MM.1S (cell line): ENCODE data around the gene GABRB3.

Source experiments
- DNase-seq: peaks from one replicate; pipeline ENCODE4 v3.0.0-alpha.2; 2015
- H2AFZ ChIP-seq: fragments of 300-600 bp; sonication (generic); 2 replicates; pipeline ENCODE4 v1.6.0; 2016; ENCODE audit warnings: antibody characterized with exemption, low read length
- H3F3A ChIP-seq: fragments of 300-600 bp; sonication (generic); 2 replicates; pipeline ENCODE4 v1.6.1; 2016; ENCODE audit warnings: mild to moderate bottlenecking, antibody characterized with exemption, low read length, moderate library complexity, mixed read lengths; ENCODE audit not compliant: insufficient read depth
- H3K27ac ChIP-seq: fragments of 300-600 bp; sonication (generic); 2 replicates; pipeline ENCODE4 v1.5.1; 2016; ENCODE audit warnings: mild to moderate bottlenecking, low read length
- H3K27me3 ChIP-seq: fragments of 300-600 bp; sonication (generic); replicated peaks from 2 replicates; pipeline ENCODE4 v1.6.0; 2016; ENCODE audit warnings: low read length; ENCODE audit not compliant: insufficient read depth
- H3K36me3 ChIP-seq: fragments of 300-600 bp; sonication (generic); replicated peaks from 2 replicates; pipeline ENCODE4 v1.6.1; 2016; ENCODE audit warnings: mild to moderate bottlenecking, low read length, mixed read lengths; ENCODE audit not compliant: insufficient read depth
- H3K4me1 ChIP-seq: fragments of 300-600 bp; sonication (generic); 2 replicates; pipeline ENCODE4 v1.6.1; 2016; ENCODE audit warnings: low read length, mixed read lengths
- H3K4me2 ChIP-seq: fragments of 300-600 bp; sonication (generic); 2 replicates; pipeline ENCODE4 v1.6.0; 2016; ENCODE audit warnings: low read depth, low read length
- H3K4me3 ChIP-seq: fragments of 300-600 bp; sonication (generic); 2 replicates; pipeline ENCODE4 v1.5.1; 2016; ENCODE audit warnings: low read length, mixed read lengths
- H3K79me2 ChIP-seq: fragments of 300-600 bp; sonication (generic); 2 replicates; pipeline ENCODE4 v1.6.1; 2016; ENCODE audit warnings: mixed run types, low read length, mixed read lengths
- H3K9ac ChIP-seq: fragments of 300-600 bp; sonication (generic); 2 replicates; pipeline ENCODE4 v1.6.1; 2016; ENCODE audit warnings: low read length, mixed read lengths
- H3K9me2 ChIP-seq: fragments of 300-600 bp; sonication (generic); replicated peaks from 2 replicates; pipeline ENCODE4 v1.6.1; 2016; ENCODE audit warnings: mild to moderate bottlenecking, low read length, mixed read lengths; ENCODE audit not compliant: insufficient read depth
- H3K9me3 ChIP-seq: fragments of 300-600 bp; sonication (generic); replicated peaks from 2 replicates; pipeline ENCODE4 v1.6.1; 2016; ENCODE audit warnings: mild to moderate bottlenecking, low read length, mixed read lengths; ENCODE audit not compliant: insufficient read depth
- H4K20me1 ChIP-seq: fragments of 300-600 bp; sonication (generic); 2 replicates; pipeline ENCODE4 v1.6.1; 2016; ENCODE audit warnings: mild to moderate bottlenecking, low read length, moderate library complexity, mixed read lengths; ENCODE audit not compliant: insufficient read depth
- CTCF ChIP-seq: fragments of 300-600 bp; sonication (generic); IDR thresholded peaks from 2 replicates; pipeline ENCODE4 v1.5.1; 2016; ENCODE audit warnings: antibody characterized with exemption, low read length, mixed read lengths
- EZH2 ChIP-seq: fragments of 300-600 bp; sonication (generic); optimal IDR thresholded peaks from 2 replicates; pipeline ENCODE3; 2017; ENCODE audit warnings: low read depth, mild to moderate bottlenecking, antibody characterized with exemption, low read length, mixed read lengths
- EZH2phosphoT487 ChIP-seq: fragments of 300-600 bp; sonication (generic); IDR thresholded peaks from 2 replicates; pipeline ENCODE4 v1.6.1; 2018; ENCODE audit warnings: antibody characterized with exemption, low read length

The GABRB3 gene

GRCh38 chr15:26686547-26687187, 86.2 kb downstream of the GABRB3 start:
- Histone ChIP-seq H4K20me1 (no peaks in the 10 kb centered on the region), H3K4me2 (no peak overlapping the region), H3K9me2 (no peaks in the 10 kb centered on the region), H3K27me3 (no peaks in the 10 kb centered on the region), H3K27ac (no peak overlapping the region), H2AFZ (no peak overlapping the region), H3K9ac (no peak overlapping the region), H3K4me1 (no peaks in the 10 kb centered on the region), H3K9me3 (no peaks in the 10 kb centered on the region), H3K79me2 (no peaks in the 10 kb centered on the region), H3F3A (no peaks in the 10 kb centered on the region), H3K4me3 (no peak overlapping the region), H3K36me3 (no peaks in the 10 kb centered on the region)
- TF ChIP-seq CTCF (no peak), EZH2 (no peak), EZH2phosphoT487 (no peak)
- DNase-seq: no peak

- H3K27me3 ChIP-seq: no peaks in the 10 kb centered on the region
- no peaks in the 10 kb centered on the region for H4K20me1 ChIP-seq
- H3K79me2 ChIP-seq: no peaks in the 10 kb centered on the region
- H3K36me3 ChIP-seq: no peaks in the 10 kb centered on the region
- H3K9me2 ChIP-seq: no peaks in the 10 kb centered on the region
- H3K9ac ChIP-seq: no peak overlapping the region
- no peak for DNase-seq
- no peaks in the 10 kb centered on the region for H3K9me3 ChIP-seq
- no peaks in the 10 kb centered on the region for H3K4me1 ChIP-seq
- no peak overlapping the region for H3K27ac ChIP-seq
- H3F3A ChIP-seq: no peaks in the 10 kb centered on the region
- no peak for TF ChIP-seq EZH2phosphoT487
- no peak for TF ChIP-seq CTCF
- no peak for TF ChIP-seq EZH2
- no peak overlapping the region for H3K4me3 ChIP-seq
- H3K4me2 ChIP-seq: no peak overlapping the region
- no peak overlapping the region for H2AFZ ChIP-seq
Measured at GRCh38 chr15:26682598-26683164, 90.2 kb downstream of the GABRB3 start.

- Histone ChIP-seq H2AFZ (no peak overlapping the region), H3K4me3 (no peak overlapping the region), H3K4me2 (no peak overlapping the region), H3K27ac (no peak overlapping the region), H3K4me1 (no peaks in the 10 kb centered on the region), H3K36me3 (no peaks in the 10 kb centered on the region), H3K9ac (no peak overlapping the region), H3K9me2 (no peaks in the 10 kb centered on the region), H4K20me1 (no peaks in the 10 kb centered on the region), H3F3A (no peaks in the 10 kb centered on the region), H3K79me2 (no peaks in the 10 kb centered on the region), H3K9me3 (no peaks in the 10 kb centered on the region), H3K27me3 (no peaks in the 10 kb centered on the region)
- TF ChIP-seq EZH2 (no peak), CTCF (no peak), EZH2phosphoT487 (no peak)
- no peak for DNase-seq
Measured at GRCh38 chr15:26679927-26680326, 92.9 kb downstream of the GABRB3 start.
